Stimulated activated CD8-positive, alpha-beta memory T cell treated with anti-CD3 and anti-CD28 coated beads, Interleukin-15, amount 100 ng/mL, for 24 hours (primary cell): ENCODE measurements around the gene GRIA4.
"Not testable (repeated sequence)": the region's sequence is repeated elsewhere in the genome, so short reads cannot be mapped to it uniquely, and the experiment has no call there.

Experiments used
- DNase-seq: peaks from one replicate; pipeline ENCODE4 v3.0.0-alpha.2; 2020; ENCODE audit warnings: low read depth

The GRIA4 gene

DNA sequence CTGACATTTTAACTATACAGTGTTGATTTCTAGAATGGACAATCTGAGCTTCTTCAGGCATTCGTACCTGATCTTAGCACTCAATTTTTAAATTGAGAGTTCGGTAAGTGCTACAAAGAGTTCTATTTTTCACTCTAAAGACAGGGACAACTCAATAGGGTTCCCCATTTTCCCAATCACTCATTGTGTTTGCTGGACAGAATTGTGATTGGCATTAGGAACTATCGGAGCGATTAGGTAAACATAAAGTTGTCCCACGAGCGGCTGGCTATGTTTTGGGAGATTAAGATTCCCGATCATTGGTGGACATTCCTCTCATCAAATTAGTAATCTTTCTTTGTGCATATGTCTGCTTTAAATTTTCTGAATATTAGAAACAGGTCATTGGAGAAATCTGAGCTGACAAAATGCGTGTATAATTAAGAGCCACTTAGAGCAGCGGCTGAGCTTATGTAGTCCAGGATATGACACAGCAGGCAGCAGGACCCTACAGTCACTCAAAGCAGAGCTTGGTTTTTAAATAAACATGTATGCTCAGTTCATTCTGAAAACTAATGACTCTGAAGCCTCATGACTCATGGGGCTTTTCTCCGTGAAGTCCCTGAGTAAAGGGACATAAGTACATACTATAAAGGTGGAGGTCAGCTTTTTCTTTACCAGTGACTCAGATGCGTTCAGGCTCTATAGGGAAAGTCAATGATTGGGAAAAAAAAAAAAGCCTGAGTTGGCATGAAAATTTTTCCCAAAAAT lies 109.4 kb downstream of the GRIA4 start:
- no peak for DNase-seq

DNA sequence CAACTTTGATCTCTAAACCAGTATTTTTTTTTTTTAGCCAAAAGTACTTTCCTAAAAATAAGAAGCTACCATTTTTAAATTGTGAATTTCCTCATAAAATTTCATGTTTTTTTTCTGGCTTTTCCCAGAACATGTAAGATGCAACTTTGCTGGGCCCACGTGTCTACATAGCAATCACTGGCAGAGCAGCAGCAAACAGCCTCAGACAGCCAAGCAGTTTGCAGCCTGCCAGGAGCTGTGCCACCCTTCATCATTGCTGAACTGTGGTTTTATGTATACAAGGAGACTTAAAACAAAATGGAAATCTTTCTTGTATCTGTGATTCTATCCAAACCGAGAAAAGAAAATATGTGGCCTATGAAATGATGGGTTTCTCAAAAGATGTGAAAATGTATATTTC lies 110.2 kb downstream of the GRIA4 start:
- no peak for DNase-seq

DNA sequence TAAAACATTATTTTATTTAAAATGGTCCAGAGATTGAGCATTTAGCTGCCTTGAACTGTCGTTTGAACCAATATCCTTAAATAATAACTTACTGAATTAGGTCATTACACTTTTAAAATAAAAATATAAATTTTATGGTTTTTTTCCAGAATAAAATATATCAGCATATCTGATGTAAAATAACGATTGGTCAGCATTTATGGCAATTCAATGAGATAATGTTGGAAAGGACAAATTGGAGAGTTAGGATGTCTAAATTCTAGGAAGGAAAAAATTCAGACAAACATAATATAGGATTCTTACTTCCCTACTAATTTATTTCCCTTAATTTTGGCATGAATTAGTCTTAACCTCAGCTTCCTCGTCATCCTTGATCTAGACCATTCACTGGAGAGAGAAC lies 113.4 kb downstream of the GRIA4 start:
- no peak for DNase-seq

DNA sequence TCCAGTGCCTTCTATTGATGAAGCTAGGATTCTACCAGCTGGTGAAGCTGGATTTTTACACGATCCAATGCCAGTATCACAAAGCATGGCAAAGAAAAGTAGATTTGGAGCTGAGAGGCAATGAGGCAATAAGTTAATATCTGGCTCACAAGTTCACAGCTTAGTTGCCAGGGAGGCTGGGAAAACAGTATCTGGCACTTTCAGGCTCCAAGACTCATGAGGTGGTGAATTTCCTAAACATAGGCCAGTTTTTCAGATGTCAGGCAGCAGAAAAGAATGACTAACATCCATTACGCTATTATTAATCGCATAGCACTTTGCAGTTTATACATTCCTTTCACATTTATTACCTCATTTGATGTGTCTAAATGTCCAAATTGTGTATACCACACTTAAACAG lies 122.7 kb downstream of the GRIA4 start:
- DNase-seq, result no peak

DNA sequence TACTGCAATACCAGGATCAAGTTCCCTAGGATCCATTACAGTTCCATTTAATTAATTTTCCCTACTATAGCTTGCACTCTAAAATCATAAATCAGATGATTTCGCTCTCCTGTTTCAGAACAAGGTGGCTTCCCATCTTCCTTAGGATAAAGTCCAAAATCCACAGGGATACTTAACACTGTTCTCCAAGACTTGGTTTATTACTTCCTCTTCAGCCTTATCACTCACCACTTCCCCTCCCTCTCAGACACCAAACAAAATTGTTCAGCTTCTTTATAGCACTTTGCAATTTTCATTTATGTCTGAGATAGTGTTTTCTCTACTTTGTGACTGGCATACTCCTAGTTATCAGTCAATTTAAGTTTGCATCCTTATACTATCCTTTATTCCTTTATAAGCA lies 124.6 kb downstream of the GRIA4 start:
- DNase-seq, result no peak

DNA sequence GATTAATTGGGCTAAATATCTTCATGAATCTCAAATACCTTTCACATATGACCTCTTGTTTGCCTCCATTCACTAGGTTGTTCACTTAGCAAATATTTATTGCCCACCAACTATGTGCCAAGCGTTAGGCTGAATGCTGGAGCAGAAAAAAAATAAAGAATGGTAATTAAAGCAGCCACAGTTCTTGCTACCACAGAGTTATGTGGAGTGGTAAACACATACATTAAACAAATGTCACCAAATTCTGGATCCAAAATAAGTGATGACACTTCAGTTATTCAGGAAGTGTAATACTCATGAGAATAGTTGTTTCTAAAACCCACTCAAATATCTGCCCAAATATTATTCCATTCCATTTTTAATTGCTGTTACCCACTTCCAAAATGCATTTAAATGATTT lies 128.4 kb downstream of the GRIA4 start:
- no peak for DNase-seq

DNA sequence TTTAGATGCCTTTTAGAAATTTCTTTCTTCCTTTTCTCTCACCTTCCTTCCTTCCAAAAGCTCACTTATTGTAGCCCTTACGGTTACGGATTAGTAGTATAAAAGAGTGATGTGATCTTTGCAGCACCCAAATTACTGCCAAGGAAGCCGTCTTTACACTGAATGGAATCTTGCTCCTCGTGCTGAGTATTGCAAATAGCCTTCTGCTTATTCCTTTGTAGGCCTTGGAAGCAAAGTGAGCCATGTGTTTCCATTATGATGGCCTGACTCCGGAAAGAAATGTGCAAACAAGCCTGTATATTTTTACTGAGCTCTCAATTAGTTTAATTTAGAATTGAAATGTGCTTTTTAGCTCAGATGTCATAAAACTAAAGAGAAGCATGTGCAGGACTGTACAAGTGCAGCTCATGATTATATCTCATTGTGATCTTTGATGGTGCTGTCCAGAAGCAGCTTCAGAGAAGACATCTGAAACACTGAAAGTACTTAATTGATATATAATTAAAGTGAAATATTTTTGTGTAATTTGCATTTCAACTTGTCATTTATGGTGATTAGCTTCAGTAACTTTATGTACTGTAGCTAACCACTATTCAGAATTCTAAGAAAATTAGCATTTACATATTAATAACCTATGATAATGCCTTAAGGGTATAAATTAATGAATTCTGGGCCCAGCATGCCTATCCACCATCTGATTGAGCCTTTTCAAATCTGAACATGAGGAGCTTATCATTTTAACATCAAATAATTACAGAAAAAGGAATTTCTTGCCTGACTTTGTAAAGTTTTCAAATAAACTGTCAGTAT lies 129.3 kb downstream of the GRIA4 start:
- DNase-seq, result no peak

DNA sequence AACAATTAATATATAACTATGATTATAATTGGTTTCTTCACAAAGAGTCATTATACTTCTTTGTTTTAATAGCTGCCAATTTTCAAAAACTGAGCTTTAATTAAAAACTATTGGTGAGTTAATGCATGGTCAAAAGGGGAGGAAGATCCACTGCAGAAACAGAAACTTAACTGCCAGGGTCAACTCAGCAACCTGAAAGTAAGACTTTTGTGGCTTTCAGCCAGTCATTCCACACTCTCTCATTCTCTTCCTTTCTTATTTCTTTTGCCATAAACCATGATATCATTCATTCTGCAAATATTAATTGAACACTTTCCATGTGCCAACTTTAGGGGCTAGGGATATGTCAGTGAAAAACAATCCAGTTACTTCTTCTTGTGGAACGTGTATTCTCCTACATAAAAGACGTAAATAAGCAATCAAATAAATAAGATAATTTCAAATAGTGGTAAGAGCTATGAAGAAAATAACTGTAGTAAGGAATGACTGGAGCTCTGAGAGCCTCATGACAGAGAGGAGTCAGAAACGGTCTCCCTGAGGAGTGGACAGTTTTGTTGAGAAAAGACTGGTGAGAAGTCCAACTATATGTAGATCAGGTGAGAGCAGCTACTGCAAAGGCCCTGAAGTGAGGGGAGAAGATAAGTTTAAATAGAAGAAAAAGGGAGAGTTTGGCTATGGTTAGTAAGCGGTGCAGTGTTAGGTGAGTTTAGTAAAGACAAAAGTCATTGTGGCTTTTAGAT lies 130.5 kb downstream of the GRIA4 start:
- DNase-seq, result no peak

DNA sequence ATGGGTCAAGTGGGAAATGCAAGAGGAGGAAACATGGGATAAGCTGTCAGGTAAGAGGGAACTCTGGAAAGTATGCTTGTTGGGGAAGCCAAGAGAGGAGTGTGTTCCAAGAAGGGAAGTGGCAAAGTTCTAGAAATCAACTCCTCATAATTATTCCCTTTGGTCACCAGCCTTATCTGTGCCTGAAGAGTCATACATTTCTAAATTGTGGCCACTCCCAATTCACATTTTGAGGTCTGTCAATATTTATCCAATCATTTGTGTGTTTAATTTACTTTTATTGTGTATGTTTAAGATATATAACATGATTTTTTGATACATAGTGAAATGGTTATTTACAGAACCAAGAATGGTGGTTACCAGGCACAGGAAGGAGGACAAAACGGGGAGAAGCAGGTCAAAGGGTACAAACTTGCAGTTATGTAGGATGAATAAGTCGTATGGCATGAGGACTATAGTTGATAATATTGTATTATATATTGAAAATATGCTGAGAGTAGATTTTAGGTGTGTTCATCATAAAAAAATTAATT lies 131.7 kb downstream of the GRIA4 start:
- DNase-seq, result no peak

DNA sequence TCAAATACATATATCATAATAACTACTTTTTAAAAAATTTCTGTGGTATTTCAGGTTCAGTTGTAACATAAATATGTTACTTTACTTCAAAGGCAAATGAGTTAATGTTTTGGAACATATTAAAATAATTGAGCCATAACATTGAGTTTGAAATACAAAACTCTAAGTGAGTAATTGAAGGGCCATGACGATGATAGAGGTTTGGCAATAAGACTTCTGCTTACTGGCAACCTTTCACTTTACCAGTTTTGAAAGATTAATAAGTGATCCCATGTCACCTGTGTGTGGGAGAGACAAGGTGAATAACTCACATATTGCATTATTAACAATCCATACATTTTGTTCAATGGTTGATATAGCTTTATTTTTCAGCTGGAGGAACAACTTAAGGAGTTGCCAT lies 144.4 kb downstream of the GRIA4 start:
- DNase-seq, result no peak

DNA sequence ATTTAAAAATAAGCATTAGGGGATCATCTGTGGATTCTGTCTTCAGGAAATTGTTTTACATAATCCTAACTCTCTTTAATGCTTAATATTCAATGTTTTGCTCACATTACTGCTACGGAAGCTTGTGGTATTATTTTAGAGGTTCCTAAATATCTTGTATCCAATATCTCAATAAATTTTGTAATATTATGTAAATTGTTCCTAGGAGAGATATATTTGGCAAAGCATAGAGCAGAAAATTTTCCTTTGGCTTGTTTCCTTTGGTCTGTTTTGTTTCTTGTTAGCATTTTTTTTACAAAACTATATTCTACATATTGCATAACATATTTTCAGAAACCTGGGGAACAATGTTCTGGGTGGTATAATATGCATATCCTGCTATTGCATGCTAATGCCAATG lies 144.8 kb downstream of the GRIA4 start:
- no peak for DNase-seq

DNA sequence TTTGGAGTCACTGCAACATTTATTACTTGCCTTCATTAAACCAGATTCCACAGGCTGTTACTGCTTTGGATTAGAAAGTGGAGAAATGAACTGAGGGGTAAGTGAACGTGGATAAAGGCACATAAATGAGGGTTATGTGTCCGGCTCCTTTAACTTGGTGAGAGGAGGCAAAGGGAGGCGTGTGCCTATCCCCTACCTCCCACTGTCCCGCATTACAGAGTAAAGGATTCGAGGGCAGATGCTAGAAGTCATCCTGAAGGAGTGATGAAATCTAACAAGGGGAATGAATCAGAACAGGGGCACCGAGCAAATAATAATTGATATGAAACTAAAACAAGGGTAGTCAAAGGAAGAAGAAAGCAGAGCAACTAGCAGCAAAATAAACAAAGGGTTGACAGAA lies 147.2 kb downstream of the GRIA4 start:
- DNase-seq, result no peak

DNA sequence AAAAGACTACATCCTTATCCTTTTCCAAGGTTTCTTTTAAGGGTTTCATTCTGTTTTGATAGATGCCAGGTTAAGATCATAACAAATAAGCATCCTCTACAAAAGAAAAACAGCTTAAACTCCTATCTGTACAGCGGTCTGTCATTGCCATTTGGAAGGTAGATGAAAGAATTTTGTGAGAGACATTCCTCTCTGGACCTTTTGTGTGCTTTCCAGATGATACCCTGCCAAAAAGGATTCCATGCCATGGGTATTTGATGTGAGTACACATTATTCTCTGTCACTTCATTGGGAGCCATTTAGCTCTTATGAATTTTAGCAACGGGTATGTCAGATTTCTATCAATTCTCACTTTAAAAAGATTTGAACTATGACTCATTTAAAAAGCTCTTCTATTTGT lies 153.7 kb downstream of the GRIA4 start:
- DNase-seq, result no peak

DNA sequence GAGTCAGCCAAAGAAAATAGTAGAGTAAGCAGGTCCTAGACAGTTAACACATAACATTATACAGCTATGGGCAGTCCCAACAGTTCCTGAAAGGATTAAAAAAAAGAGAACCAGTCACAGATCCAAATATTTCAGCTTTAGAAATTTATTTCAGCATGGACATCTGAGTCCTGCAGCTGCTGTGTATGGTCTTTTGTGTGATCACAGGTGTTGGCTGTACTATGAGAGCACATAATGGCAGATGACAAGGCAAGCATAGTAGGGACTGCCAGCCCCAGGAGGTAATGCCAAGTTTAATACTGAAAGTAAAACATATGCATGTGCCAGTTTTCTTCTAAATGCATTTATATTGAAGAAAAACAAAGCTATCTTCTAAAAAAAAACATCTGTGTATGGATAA lies 158.1 kb downstream of the GRIA4 start:
- no peak for DNase-seq

DNA sequence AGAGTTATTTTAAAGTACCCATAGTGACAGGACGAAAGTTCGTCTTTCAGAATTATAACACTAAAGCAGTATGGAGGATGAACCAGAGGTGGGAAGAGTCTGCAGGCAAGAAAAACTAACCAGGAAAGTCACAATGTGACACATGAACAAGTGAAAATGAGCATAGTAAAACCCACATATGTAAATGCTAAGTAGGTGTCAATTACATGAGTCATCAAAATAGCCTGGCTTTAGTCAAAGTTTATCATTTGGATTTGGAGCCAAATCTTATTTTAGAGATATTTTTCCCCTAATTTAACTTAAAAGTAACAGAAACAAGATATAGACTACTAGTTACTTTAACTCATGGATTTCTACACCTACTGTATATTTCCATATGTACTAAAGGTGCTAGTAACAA lies 159.8 kb downstream of the GRIA4 start:
- DNase-seq, result no peak

DNA sequence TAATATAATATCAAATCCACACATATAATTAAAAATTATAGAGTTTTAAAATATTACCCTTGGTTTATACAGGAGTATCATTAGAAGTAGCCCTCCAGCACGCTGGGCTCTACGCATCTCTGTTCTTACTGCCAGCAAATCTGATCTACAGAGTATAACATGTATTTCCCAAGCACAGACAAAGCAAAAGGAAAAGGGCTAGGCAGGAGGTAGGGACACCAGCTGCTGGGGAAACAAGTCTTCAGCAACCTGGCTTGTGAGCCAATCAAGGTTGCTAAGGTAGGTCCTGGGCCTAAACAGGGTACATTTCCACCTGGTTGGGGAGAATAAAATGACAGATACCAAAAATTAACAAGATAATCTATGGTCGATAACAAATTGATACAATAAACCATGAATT lies 163.6 kb downstream of the GRIA4 start:
- DNase-seq, result not testable (repeated sequence)

DNA sequence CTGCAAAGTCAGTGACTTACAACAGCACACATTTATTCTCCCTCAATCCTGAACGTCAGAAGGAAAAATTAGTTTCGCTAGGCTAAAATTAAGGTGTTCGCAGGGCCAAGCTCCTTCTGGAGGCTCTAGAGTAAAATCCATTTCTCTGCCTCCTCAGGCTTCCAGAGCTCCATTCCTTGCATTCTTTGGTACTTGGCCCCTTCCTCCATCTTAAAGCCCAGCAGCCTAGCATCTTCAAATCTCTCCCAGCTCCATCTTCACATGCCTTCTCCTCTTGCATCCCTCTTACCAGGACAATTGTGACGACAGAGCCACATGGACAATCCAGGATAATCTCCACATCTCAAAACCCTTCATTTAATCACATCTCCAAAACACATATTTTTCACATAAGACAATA lies 165.0 kb downstream of the GRIA4 start:
- no peak for DNase-seq

DNA sequence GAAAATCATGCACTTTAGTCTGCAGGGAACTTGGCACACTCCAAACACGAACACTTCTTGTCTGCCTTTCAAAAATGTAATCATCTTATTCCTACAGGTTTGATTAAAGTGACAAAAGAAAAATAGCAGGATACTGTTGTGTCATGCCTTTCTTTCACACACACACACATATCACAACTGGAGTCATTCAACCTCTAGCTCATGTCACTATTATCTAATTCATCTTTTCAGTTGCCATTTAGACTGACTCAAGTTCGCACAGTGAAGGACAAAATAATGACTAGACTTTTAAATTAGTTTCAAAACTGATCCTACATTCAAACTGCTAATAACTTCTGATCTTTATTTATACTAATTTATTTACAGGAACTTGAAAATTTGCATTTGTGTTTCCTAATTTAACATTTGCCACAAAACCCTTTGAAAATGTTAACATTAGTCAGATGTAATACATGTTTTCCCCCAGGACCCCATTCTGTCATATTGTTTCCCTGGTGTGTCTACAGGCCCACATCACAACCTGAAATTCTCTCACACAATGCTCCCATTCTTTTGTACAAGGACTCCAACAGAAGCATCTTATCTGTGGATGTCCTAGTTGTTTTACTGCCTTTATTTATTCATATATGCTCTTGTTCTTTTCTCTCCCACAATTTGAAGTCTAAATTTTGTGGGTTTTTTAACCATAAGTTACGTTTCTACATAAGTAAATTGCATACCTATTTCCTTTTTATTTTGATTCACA lies 171.1 kb downstream of the GRIA4 start:
- DNase-seq, result no peak

DNA sequence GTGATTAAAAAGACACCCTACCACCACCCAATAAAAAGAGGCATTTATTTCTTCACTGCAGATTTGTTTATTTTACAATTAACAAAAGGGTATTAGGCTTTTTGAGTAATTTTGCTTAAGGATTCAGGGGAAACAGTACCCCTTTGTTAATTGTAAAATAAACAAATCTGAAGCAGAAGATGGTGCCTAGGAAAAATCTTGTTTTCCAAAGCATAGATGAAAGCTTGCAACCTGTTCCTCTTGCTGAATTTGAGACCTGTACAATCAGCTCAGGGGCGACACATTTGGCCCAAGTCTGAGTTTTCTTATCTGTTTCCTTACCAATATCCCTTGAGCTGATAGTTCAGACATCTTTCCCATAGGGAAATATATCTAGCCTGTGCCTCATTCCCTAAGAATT lies 171.9 kb downstream of the GRIA4 start:
- no peak for DNase-seq

DNA sequence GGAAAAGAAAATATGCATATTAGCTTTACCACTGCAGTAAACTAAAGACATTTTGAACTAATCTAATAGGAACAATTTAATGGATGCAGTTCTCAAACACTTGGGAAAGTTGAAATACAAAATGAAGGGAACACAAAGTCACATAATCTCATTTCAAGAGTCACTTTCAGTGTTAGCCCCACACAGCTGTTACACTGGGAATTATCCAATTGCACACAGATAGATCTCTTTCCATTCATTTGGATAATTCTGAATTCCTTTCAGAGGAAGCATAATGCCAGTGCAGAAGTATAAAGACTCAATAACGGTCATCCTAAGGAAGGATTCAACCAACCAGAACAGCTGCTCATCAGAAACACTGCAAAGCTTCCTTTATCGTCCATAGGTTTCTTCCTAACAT lies 173.3 kb downstream of the GRIA4 start:
- DNase-seq, result no peak

DNA sequence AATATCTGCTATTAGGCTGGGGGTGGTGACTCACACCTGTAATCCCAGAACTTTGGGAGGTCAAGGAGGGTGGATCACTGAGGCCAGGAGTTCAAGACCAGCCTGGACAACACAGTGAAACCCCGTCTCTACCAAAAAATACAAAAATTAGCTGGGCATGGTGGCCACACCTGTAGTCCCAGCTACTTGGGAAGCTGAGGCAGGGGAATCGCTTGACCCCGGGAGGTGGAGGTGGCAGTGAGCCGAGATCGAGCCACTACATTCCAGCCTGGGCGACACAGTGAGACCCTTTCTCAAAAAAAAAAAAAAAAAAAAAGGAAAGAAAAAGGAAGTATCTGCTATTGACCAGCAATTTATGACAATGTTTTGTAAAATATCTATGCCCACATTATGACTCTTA lies 176.0 kb downstream of the GRIA4 start:
- DNase-seq, result not testable (repeated sequence)

DNA sequence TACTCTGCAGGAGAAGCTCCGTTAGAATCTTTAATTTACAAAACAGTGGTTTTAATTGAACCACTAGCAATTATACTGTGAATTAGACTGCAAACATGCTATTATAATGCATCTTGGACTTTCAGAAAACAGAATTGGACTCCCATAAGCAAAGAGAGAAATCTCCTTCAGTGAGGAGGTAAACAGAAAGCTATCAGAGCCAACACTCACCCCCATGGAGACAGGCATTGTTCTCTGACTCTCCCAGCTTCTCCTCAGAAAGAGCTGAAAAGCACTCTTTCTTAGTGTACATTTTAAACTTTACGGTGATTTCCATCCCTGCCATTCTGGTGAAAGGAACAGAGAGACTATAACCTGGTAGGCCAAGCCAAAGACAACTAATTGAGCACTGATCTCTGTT lies 176.9 kb downstream of the GRIA4 start:
- no peak for DNase-seq
